ENCODE results near the gene LENEP. TPM values are rescaled to one million over a fixed set of nuclear protein-coding genes. Genes with fewer than 3 reads are reported as not detected.

LENEP gene
- total and polyA plus RNA-seq, 7 experiments from 2014 or later, result 1.4 to 3.2 (median 2.6) TPM; not detected in 4

GRCh38 chr1:154962156-154962749 lies 31.1 kb upstream of the LENEP start:
- Mint-ChIP-seq H3K36me3 (peaks cover 0 to 14% (median 3%) of the 10 kb centered on the region in 5 donors), H3K4me1 (peaks cover 16 to 52% (median 43%) of the 10 kb centered on the region in 7 donors), H3K27me3 (no peaks in the 10 kb centered on the region), H3K27ac (peak overlapping the region; percentile 83 to 95 (median 92)), H3K9me3 (no peaks in the 10 kb centered on the region), H3K4me3 (peak overlapping the region; percentile 86 to 93 (median 88))
- no peaks in the 10 kb centered on the region for H3K9me3 ChIP-seq (ENCODE audit: control insufficient read depth in 2 of 3, low read length in 3 of 3)
- POLR2A ChIA-PET, result interaction anchor here (0.9 to 13.7 kb wide), 16 partner anchors 12 to 555 kb away, joined by 3 to 160 read pairs (median 5); partner anchors contain the start of genes CKS1B, FLAD1, LENEP and PMVK
- ATAC-seq, result peak; percentile 20
- intact Hi-C loops (cut with micrococcal nuclease), result loop anchor here (1.0 to 5.0 kb wide), 2 partner anchors 37 to 740 kb away; partner anchors contain the start of gene UBAP2L (in 1 of the 2)
- peak overlapping the region; percentile 54 for H3K4me3 ChIP-seq (ENCODE audit: low read length)
- H3K4me1 ChIP-seq (ENCODE audit: control insufficient read depth in 2 of 2, insufficient read depth in 2 of 2, low read length in 2 of 2), result peaks cover 16 to 23% of the 10 kb centered on the region in 2 donors
- H3K36me3 ChIP-seq (ENCODE audit: control insufficient read depth in 2 of 3, insufficient read depth in 3 of 3, low read length in 3 of 3), result peaks cover 12 to 70% (median 19%) of the 10 kb centered on the region in 3 experiments
- H3K27me3 ChIP-seq (ENCODE audit: control insufficient read depth in 2 of 2, insufficient read depth in 2 of 2, low read length in 2 of 2), result no peaks in the 10 kb centered on the region
- peak overlapping the region; percentile 96 for H3K27ac ChIP-seq (ENCODE audit: low read depth, low read length)
- peak in 2 of 9 donors; percentile 40 to 43 for DNase-seq
- CTCF ChIA-PET, result interaction anchor here (0.6 to 7.6 kb wide), 6 partner anchors 10 to 123 kb away, joined by 3 to 72 read pairs (median 4); no protein-coding TSS in a partner anchor

DNA sequence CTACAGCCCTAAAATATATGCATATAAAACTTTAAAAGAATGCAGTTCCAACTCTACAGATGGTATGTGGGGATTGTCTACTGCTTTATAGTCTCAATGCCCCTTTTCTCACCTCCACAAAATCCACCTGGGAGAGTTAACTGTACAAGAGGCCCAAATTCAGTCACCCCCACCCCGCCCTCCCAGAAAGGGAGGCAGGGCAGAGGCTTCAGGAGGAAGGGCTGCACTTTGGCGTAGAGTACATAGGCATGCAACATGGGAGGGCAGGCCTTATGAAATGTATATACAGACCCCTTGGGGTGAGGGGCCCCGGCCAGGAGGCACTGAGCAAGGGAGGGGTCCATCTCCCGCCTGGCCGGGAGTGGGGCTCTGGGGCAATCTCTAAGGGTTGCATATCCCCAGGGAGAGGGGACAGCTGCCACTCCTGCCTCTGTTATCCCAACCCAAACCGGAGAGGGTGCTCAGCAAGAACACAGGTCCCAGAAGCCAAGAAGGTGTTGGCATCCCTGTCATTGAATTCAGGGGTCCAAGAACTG lies 30.5 kb upstream of the LENEP start:
- intact Hi-C loops (cut with micrococcal nuclease), result loop anchor here (1.0 to 5.0 kb wide), 2 partner anchors 36 to 741 kb away; partner anchors contain the start of gene UBAP2L (in 1 of the 2)
- Histone ChIP-seq H3K27me3 (ENCODE audit: control insufficient read depth in 2 of 2, insufficient read depth in 2 of 2, low read length in 2 of 2) (no peaks in the 10 kb centered on the region), H3K27ac (ENCODE audit: low read depth, low read length) (peak overlapping the region; percentile 96), H3K9me3 (ENCODE audit: control insufficient read depth in 2 of 3, low read length in 3 of 3) (no peaks in the 10 kb centered on the region), H3K36me3 (ENCODE audit: control insufficient read depth in 2 of 3, insufficient read depth in 3 of 3, low read length in 3 of 3) (peaks cover 12 to 74% (median 19%) of the 10 kb centered on the region in 3 experiments), H3K4me3 (ENCODE audit: low read length) (no peak overlapping the region), H3K4me1 (ENCODE audit: control insufficient read depth in 2 of 2, insufficient read depth in 2 of 2, low read length in 2 of 2) (peaks cover 16 to 23% of the 10 kb centered on the region in 2 donors)
- H3K27me3 Mint-ChIP-seq, result no peaks in the 10 kb centered on the region
- H3K4me1 Mint-ChIP-seq, result peaks cover 16 to 49% (median 43%) of the 10 kb centered on the region in 7 donors
- peaks cover 0 to 14% (median 3%) of the 10 kb centered on the region in 5 donors for H3K36me3 Mint-ChIP-seq
- H3K9me3 Mint-ChIP-seq, result no peaks in the 10 kb centered on the region
- peak overlapping the region; percentile 86 to 93 (median 88) for H3K4me3 Mint-ChIP-seq
- ATAC-seq (no peak), DNase-seq (no peak)
- CTCF ChIA-PET, result interaction anchor here (0.7 to 7.6 kb wide), 3 partner anchors 11 to 122 kb away, joined by 3 to 72 read pairs (median 13); no protein-coding TSS in a partner anchor
- POLR2A ChIA-PET, result interaction anchor here (0.9 to 13.7 kb wide), 9 partner anchors 11 to 98 kb away, joined by 3 to 160 read pairs (median 5); partner anchors contain the start of genes CKS1B, FLAD1, LENEP and SHC1
- peak overlapping the region; percentile 62 to 95 (median 92) for H3K27ac Mint-ChIP-seq

DNA sequence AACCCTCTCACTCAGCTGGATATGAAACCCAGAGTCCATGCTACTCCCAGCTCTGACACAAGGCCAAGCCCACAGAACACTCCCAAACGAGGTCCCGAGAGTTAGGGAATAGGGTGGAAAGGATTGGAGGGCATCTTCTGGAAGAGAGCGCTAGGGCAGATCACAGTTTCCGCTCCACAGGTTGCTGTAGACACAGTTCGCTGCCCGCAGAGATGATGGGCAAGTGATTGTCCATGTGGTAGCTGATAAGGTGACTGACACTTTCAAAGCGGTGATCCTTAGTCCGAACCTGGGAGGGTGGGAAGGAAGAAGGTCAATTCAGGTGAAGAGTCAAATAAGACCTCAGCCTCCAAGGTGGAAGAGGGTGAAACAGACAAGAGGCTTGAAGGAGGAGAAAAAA lies 29.7 kb upstream of the LENEP start:
- DNase-seq (no peak), ATAC-seq (no peak)
- peaks cover 0 to 15% (median 3%) of the 10 kb centered on the region in 5 donors for H3K36me3 Mint-ChIP-seq
- POLR2A ChIA-PET, result interaction anchor here (1.1 to 13.7 kb wide), 5 partner anchors 8 to 57 kb away, joined by 4 to 160 read pairs (median 12); partner anchors contain the start of genes CKS1B, PBXIP1, PMVK and SHC1
- H3K4me1 Mint-ChIP-seq, result peaks cover 16 to 49% (median 39%) of the 10 kb centered on the region in 7 donors
- Histone ChIP-seq H3K4me1 (ENCODE audit: control insufficient read depth in 2 of 2, insufficient read depth in 2 of 2, low read length in 2 of 2) (peaks cover 16 to 23% of the 10 kb centered on the region in 2 donors), H3K27ac (ENCODE audit: low read depth, low read length) (peak overlapping the region; percentile 96), H3K9me3 (ENCODE audit: control insufficient read depth in 2 of 3, low read length in 3 of 3) (no peaks in the 10 kb centered on the region), H3K36me3 (ENCODE audit: control insufficient read depth in 2 of 3, insufficient read depth in 3 of 3, low read length in 3 of 3) (peaks cover 16 to 74% (median 19%) of the 10 kb centered on the region in 3 experiments), H3K27me3 (ENCODE audit: control insufficient read depth in 2 of 2, insufficient read depth in 2 of 2, low read length in 2 of 2) (no peaks in the 10 kb centered on the region), H3K4me3 (ENCODE audit: low read length) (no peak overlapping the region)
- CTCF ChIA-PET, result interaction anchor here (7.6 kb wide), 1 partner anchor 54 kb away, joined by 72 read pairs; no protein-coding TSS in a partner anchor
- H3K4me3 Mint-ChIP-seq, result peak overlapping the region in 2 of 10 donors; percentile 88 to 91
- peak overlapping the region; percentile 6 to 95 (median 59) for H3K27ac Mint-ChIP-seq
- no peaks in the 10 kb centered on the region for H3K9me3 Mint-ChIP-seq
- H3K27me3 Mint-ChIP-seq, result no peaks in the 10 kb centered on the region
- intact Hi-C loops (cut with micrococcal nuclease), result loop anchor here in 1 of 2 donors (5.0 kb wide), 1 partner anchor 741 kb away; the partner anchor contains the start of gene UBAP2L

DNA sequence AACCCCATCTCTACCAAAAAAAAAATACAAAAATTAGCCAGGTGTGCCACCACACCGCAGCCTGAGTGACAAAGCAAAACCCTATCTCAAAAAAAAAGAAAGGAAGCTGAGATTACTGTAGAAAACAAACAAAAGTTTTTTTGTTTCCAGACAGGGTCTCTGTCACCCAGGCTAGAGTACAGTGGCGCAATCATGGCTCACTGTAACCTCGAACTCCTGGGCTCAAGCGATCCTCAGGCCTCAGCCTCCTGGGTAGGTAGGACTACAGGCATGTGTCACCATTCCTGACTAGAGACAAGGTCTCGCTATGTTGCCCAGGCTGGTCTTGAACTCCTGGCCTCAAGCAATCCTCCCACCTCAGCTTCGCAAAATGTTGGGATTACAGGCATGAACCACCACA lies 29.0 kb upstream of the LENEP start:
- no peak for ATAC-seq
- Mint-ChIP-seq H3K4me1 (peaks cover 20 to 55% (median 42%) of the 10 kb centered on the region in 7 donors), H3K27ac (peak overlapping the region in 5 of 9 donors; percentile 22 to 95 (median 59)), H3K27me3 (no peaks in the 10 kb centered on the region), H3K36me3 (peaks cover 0 to 15% (median 3%) of the 10 kb centered on the region in 5 donors), H3K4me3 (no peak overlapping the region), H3K9me3 (no peaks in the 10 kb centered on the region)
- ChIA-PET POLR2A (interaction anchor here (0.6 to 13.7 kb wide), 7 partner anchors 9 to 374 kb away, joined by 3 to 160 read pairs (median 5); partner anchors contain the start of genes CKS1B, PBXIP1, PMVK and SHC1), CTCF (interaction anchor here (0.8 to 7.6 kb wide), 4 partner anchors 14 to 96 kb away, joined by 3 to 72 read pairs (median 3); no protein-coding TSS in a partner anchor)
- intact Hi-C loops (cut with micrococcal nuclease), result loop anchor here in 1 of 2 donors (5.0 kb wide), 1 partner anchor 742 kb away; the partner anchor contains the start of gene UBAP2L
- Histone ChIP-seq H3K27me3 (ENCODE audit: control insufficient read depth in 2 of 2, insufficient read depth in 2 of 2, low read length in 2 of 2) (no peaks in the 10 kb centered on the region), H3K4me1 (ENCODE audit: control insufficient read depth in 2 of 2, insufficient read depth in 2 of 2, low read length in 2 of 2) (peaks cover 16 to 23% of the 10 kb centered on the region in 2 donors), H3K36me3 (ENCODE audit: control insufficient read depth in 2 of 3, insufficient read depth in 3 of 3, low read length in 3 of 3) (peaks cover 16 to 74% (median 19%) of the 10 kb centered on the region in 3 experiments), H3K27ac (ENCODE audit: low read depth, low read length) (no peak overlapping the region), H3K4me3 (ENCODE audit: low read length) (no peak overlapping the region), H3K9me3 (ENCODE audit: control insufficient read depth in 2 of 3, low read length in 3 of 3) (no peaks in the 10 kb centered on the region)
- DNase-seq, result no peak

DNA sequence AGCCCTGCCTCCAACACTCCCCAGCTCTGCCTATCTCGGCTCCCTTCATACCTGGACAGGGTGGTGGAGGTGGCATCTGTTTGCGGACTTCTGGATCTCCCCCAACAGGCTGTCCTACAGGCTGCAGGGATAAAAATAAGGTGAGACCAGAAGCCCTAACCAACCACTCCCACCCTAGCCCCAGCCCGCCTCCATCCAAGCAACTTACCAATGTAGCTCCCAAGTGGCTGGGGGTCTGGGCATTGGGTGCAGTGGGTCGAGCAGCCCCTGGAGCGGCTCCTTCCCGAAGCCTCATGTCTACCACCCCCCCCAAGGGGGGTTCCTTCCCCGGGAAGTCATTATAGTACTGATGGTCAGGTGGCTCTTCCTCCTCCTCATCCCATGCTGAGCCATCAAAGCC lies 27.3 kb upstream of the LENEP start:
- H3K4me1 Mint-ChIP-seq, result peaks cover 14 to 54% (median 35%) of the 10 kb centered on the region in 7 donors
- no peak overlapping the region for H3K4me3 ChIP-seq (ENCODE audit: low read length)
- H3K4me3 Mint-ChIP-seq, result no peak overlapping the region
- CTCF ChIA-PET, result interaction anchor here (7.6 kb wide), 1 partner anchor 51 kb away, joined by 72 read pairs; no protein-coding TSS in a partner anchor
- H3K9me3 ChIP-seq (ENCODE audit: control insufficient read depth in 2 of 3, low read length in 3 of 3), result no peaks in the 10 kb centered on the region
- H3K36me3 ChIP-seq (ENCODE audit: control insufficient read depth in 2 of 3, insufficient read depth in 3 of 3, low read length in 3 of 3), result peaks cover 16 to 80% (median 19%) of the 10 kb centered on the region in 3 experiments
- peak overlapping the region in 3 of 9 donors; percentile 33 to 59 (median 46) for H3K27ac Mint-ChIP-seq
- H3K27me3 Mint-ChIP-seq, result no peaks in the 10 kb centered on the region
- H3K9me3 Mint-ChIP-seq, result no peaks in the 10 kb centered on the region
- DNase-seq, result no peak
- no peaks in the 10 kb centered on the region for H3K27me3 ChIP-seq (ENCODE audit: control insufficient read depth in 2 of 2, insufficient read depth in 2 of 2, low read length in 2 of 2)
- ATAC-seq, result no peak
- H3K4me1 ChIP-seq (ENCODE audit: control insufficient read depth in 2 of 2, insufficient read depth in 2 of 2, low read length in 2 of 2), result peaks cover 11 to 23% of the 10 kb centered on the region in 2 donors
- intact Hi-C loops (cut with micrococcal nuclease), result no loop called here
- H3K36me3 Mint-ChIP-seq, result peaks cover 0 to 17% (median 3%) of the 10 kb centered on the region in 5 donors
- no peak overlapping the region for H3K27ac ChIP-seq (ENCODE audit: low read depth, low read length)
- POLR2A ChIA-PET, result interaction anchor here (0.9 to 13.7 kb wide), 7 partner anchors 8 to 50 kb away, joined by 3 to 160 read pairs (median 5); partner anchors contain the start of genes CKS1B, LENEP and SHC1
